Left colon (tissue), 2 donors: ENCODE measurements around the gene OR1E1. TPM values are rescaled to one million over a fixed set of nuclear protein-coding genes. Genes with fewer than 3 reads are reported as not detected.
A peak's percentile ranks its signal among the peaks of the same experiment; 100 is the strongest.
"Not testable (repeated sequence)": the region's sequence is repeated elsewhere in the genome, so short reads cannot be mapped to it uniquely, and the experiment has no call there.

ENCODE experiments used
- ATAC-seq: fragments of 200-7000 bp; cut with Tn5 transposase; one replicate; pipeline ENCODE4 v1.9.1; 2020; ENCODE audit warnings: mild to moderate bottlenecking, moderate library complexity
- DNase-seq, 2 donors: peaks; one replicate each; pipeline ENCODE4 v3.0.0-alpha.2; 2020
- intact Hi-C, 2 donors: fragments of 100-400 bp; cut with DNase I in 1 of 2; cut with micrococcal nuclease in 1 of 2; formaldehyde crosslinking; loops; one replicate each; pipeline versions ENCODE4 v1.11.2 to v1.14.0; 2022; cut with DNase I, micrococcal nuclease
- long read RNA-seq: library from polyadenylated mRNA; unstranded; transcript quantifications from one replicate; pipeline ENCODE4 v2.0.0, GENCODE V29; 2021
- total RNA-seq, 2 donors: library from RNA; stranded (reverse); fragmentation: NEBNext Ultra II Directional; extraction: Animal tissue kit (Norgen Biotek cat#: 25700); gene quantifications; one replicate each; pipeline ENCODE4 v1.2.1, GENCODE V29; 2021
- donor health status: DM: no; HTN: no; CAD: no.
- donor health status: DM: yes; HTN: yes; CAD: no.

The OR1E1 gene, protein sequence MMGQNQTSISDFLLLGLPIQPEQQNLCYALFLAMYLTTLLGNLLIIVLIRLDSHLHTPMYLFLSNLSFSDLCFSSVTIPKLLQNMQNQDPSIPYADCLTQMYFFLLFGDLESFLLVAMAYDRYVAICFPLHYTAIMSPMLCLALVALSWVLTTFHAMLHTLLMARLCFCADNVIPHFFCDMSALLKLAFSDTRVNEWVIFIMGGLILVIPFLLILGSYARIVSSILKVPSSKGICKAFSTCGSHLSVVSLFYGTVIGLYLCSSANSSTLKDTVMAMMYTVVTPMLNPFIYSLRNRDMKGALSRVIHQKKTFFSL
- total RNA-seq, result not detected
- long read RNA-seq, result 0 reads

DNA sequence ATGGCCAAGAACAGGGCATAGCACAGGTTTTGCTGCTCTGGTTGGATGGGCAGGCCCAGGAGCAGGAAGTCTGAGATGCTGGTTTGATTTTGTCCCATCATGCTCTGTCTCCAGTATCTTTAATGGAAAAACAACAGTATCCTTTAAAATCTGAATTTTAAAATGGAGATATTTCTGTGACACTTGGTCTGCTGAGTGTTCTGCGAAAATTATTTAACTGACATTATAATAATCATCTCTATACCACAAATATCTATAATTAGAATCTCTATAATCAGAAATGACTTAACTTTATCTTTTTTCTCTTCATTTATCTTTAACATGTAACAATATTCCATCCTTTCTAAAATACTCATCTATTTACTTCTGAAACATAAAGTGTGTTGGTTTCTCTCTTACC, at the start of gene OR1E1:
Gene OR1E1, minus strand, starts transcription at position 101 of the 400 bp plus-strand sequence. Its CDS starts 0 bp downstream, at position 101.
- ATAC-seq, result no peak
- no peak for DNase-seq
- intact Hi-C loops, result no loop called here

DNA sequence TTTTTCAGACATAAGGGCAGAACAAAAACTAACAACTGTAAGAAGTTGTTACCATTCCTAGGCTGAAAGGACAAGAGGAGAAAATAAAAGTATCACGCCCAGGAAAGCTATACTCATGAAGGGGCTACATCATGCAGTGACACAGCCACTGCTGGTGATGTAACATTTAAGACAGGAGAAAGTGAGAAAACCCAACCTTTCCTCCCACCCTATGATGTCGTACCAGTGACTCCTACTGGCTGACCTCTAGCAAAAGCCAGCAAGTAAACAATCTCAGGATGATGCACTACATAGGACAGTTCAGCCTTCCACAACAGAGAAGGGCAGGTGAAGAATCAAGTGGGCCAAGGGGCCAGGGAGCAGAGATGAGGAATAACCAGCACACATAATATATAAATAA, 49.4 kb upstream of the OR1E1 start:
- ATAC-seq (peak; percentile 62), DNase-seq (no peak)
- intact Hi-C loops, result no loop called here

- DNase-seq, result no peak
- intact Hi-C loops, result no loop called here
- ATAC-seq, result no peak
These were observed 42.2 kb upstream of the OR1E1 start for GRCh38 chr17:3440451-3440850.

GRCh38 chr17:3438368-3438767, 40.2 kb upstream of the OR1E1 start:
- DNase-seq, result no peak
- ATAC-seq, result no peak

DNA sequence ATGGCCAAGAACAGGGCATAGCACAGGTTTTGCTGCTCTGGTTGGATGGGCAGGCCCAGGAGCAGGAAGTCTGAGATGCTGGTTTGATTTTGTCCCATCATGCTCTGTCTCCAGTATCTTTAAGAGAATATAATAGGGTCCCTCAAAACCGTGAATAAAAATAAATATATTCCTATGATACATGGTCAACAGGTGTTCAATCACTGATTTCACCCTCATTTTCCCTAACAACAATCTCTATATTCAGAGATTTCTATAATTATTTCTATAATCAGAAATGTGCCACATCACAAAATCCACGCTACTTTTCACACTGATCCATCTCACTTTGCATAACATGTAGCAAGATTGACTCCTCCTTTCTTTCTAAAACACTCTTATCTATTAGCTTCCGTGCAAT, 35.5 kb upstream of the OR1E1 start, which contains the start of gene OR1E2:
Gene OR1E2, minus strand, starts transcription at position 101 of the 400 bp plus-strand sequence. Its CDS starts 0 bp downstream, at position 101.
- ATAC-seq, result no peak
- no peak for DNase-seq
- intact Hi-C loops, result no loop called here

More at GRCh38 chr17:3438368-3438767, 40.2 kb upstream of the OR1E1 start:
- intact Hi-C loops, result no loop called here

DNA sequence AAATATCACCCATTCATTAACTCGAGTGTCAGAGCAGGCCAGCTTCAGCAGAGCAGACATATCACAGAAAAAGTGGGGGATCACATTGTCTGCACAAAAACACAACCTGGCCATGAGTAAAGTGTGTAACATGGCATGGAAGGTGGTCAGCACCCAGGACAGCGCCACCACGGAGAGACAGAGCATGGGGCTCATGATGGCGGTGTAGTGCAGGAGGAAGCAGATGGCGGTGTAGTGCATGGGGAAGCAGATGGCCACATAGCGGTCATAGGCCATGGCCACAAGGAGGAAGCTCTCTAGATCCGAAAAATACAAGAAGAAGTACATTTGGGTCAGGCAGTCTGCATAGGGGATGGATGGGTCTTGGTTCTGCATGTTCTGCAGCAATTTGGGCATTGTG, 35.0 kb upstream of the OR1E1 start:
- peak in 1 of 2 donors; percentile 6 for DNase-seq
- intact Hi-C loops, ATAC-seq: not testable (repeated sequence)

- intact Hi-C loops, result no loop called here
- no peak for ATAC-seq
- no peak for DNase-seq
These were observed 20.0 kb upstream of the OR1E1 start for GRCh38 chr17:3418222-3418621.

DNA sequence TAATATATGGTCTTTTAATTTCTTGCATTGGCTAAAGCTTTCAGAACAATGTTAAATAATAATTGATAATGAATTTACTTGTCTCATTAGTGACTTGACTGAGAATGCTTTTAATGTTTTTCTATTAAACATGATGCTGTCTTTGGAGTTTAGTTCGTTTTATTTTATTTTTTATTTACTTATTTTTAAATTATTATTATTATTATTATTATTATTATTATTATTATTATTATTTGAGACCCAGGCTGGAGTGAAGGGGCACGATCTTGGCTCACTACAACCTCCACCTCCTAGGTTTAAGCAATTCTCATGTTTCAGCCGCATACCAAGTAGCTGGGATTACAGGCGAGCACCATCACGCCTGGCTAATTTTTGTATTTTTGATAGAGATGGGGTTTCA, 17.4 kb upstream of the OR1E1 start:
- DNase-seq (no peak), ATAC-seq (no peak)
- intact Hi-C loops, result no loop called here

GRCh38 chr17:3412216-3412615, 14.0 kb upstream of the OR1E1 start:
- ATAC-seq, result not testable (repeated sequence)

DNA sequence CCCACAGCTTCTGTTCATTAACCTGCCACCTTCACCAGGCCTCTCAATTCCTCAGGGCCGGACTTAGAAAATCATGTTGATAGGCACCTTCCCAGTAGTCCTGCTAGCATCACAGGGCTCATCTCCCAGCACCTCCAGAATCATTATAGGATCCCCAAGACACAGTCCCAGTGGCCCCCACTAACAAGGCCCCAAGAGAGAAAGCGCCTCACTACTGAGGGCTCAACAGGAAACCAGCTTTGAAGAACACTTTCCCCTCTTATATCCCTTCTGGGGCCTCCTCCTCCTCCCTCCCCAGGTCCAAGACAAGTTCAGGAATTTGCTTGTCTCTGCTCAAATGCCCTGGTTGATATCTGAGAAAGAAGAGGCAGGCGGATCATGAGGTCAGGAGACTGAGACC, 12.9 kb upstream of the OR1E1 start, which contains the start of gene OR3A3:
Gene OR3A3, plus strand, starts transcription at position 301 of the 400 bp plus-strand sequence.
- DNase-seq (no peak), ATAC-seq (no peak)
- intact Hi-C loops, result no loop called here

More at GRCh38 chr17:3412216-3412615, 14.0 kb upstream of the OR1E1 start:
- intact Hi-C loops, DNase-seq: not testable (repeated sequence)

GRCh38 chr17:3403856-3404255, 5.6 kb upstream of the OR1E1 start:
- intact Hi-C loops, DNase-seq, ATAC-seq: not testable (repeated sequence)

- ATAC-seq, result no peak
- DNase-seq, result no peak
- intact Hi-C loops, result no loop called here
These were observed 3.6 kb upstream of the OR1E1 start for GRCh38 chr17:3401786-3402185.

DNA sequence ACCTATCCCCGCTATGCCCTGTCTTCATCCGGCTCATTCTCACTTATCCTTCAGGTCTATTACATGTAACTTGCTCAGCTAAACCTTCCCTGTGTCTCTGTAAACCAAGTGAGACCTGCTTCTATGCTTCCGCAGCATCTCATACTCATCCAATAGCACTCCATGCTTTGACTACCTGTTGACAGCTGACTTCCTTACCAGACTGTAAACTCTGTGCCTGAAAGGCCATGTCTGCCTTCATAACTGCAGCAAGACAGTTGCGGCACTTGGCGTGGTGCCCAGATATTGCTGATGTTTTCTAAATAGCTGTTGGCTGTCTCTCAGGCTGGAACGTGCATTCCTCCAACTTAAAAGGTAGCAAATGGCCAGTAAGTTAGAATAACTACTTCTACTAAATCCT, 1.8 kb upstream of the OR1E1 start:
- ATAC-seq, result no peak
- DNase-seq, result no peak
- intact Hi-C loops, result no loop called here

- ATAC-seq, DNase-seq, intact Hi-C loops: not testable (repeated sequence)
These were observed 409 bp downstream of the OR1E1 start for GRCh38 chr17:3397801-3398200.

- DNase-seq, result no peak
- intact Hi-C loops, result no loop called here
- no peak for ATAC-seq
These were observed 8.4 kb downstream of the OR1E1 start for GRCh38 chr17:3389791-3390190.

DNA sequence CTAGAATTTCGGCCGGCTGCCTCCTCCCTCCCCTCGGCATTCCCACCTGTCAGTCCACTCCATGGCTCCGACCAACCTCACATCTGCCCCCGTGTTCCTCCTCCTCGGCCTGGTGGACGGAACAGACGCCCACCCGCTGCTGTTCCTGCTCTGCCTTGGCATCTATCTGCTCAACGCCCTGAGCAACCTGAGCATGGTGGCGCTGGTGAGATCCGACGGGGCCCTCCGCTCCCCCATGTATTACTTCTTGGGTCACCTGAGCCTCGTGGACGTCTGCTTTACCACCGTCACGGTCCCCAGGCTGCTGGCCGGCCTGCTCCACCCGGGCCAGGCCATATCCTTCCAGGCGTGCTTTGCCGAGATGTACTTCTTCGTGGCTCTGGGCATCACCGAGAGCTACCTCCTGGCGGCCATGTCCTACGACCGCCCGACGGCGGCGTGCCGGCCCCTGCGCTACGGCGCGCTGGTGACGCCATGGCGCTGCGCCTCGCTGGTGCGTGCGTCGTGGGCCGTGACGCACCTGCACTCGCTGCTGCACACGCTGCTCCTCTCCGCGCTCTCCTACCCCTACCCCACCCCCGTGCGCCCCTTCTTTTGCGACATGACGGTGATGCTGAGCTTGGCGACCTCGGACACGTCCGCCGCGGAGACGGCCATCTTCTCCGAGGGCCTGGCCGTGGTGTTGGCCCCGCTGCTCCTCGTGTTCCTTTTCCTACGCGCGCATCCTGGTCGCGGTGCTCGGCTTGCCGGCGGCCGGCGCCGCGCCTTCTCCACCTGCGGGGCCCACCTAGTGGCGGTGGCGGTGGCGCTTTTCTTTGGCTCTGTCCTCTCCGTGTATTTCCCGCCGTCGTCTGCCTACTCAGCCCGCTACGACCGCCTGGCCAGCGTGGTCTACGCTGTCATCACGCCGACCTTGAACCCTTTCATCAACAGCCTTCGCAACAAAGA, 12.1 kb downstream of the OR1E1 start, which contains the start of gene OR3A2:
Gene OR3A2, minus strand, starts transcription at position 440 of the 948 bp plus-strand sequence.
- no peak for ATAC-seq

DNA sequence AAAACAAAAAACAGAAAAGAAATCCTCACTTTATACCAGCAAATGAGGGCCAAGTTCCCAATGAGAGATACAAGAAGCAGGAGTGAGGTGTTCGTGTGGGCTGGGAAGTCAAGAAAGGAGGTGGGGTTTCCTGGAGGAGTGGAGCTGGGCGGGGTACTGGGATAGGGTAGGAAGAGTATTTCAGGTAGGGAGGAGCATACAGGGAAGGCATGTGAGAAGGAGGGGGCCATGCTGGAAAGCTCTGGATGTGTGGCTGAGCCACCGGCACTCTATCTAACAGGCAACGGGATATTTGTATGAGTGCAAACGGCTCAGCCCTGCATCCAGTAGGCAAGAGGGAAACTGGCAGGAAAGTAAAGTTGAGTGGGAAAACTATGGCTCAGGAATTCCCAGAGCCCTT, 16.3 kb downstream of the OR1E1 start:
- DNase-seq (no peak), ATAC-seq (no peak)

More for the DNA sequence above, 12.1 kb downstream of the OR1E1 start, which contains the start of gene OR3A2:
- intact Hi-C loops, result no loop called here
- no peak for DNase-seq

DNA sequence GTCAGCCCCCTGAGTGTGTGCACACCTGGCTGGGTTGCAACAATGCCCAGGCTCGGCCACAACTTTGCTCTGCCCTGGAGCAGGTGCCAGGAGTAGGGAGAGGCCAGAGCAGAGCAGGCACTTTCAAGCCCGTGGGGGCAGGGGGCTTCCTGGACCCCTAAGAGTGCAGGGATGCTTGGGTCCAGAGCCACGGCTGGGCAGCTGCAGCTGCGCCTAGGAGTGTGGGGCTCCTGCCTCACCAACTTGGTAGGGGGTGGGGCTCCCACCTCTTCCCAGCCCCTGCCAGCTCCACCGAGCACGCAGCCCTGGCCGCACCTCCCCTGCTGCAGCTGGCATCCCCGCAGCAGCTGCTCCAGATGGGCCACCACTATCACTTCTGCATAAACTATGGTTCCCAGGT, 19.9 kb downstream of the OR1E1 start:
- no peak for ATAC-seq
- DNase-seq, result no peak
- intact Hi-C loops, result no loop called here

More for the DNA sequence above, 16.3 kb downstream of the OR1E1 start:
- intact Hi-C loops, result no loop called here

DNA sequence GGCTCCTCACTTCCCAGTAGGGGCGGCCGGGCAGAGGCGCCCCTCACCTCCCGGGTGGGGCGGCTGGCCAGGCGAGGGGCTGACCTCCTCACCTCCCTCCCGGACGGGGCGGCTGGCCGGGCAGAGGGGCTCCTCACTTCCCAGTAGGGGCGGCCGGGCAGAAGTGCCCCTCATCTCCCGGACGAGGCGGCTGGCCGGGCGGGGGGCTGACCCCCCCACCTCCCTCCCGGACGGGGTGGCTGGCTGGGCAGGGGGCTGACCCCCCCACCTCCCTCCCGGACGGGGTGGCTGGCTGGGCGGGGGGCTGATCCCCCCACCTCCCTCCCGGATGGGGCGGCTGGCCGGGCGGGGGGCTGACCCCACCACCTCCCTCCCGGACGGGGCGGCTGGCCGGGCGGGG, 27.0 kb downstream of the OR1E1 start:
- DNase-seq, intact Hi-C loops: not testable (repeated sequence)

More for the DNA sequence above, 27.0 kb downstream of the OR1E1 start:
- ATAC-seq, result not testable (repeated sequence)
